SK-N-SH (cell line): Measurements from ENCODE around the gene MTHFD1L.

Experiments
- CTCF ChIP-seq: fragments of 200-600 bp; sonication (generic); IDR thresholded peaks from 2 replicates; pipeline ENCODE4 v1.6.1; 2017; ENCODE audit warnings: antibody characterized with exemption, mild to moderate bottlenecking, moderate library complexity
- EP300 ChIP-seq, 2 experiments: IDR thresholded peaks; 2 replicates each; pipeline versions ENCODE4 v1.4.0 to v1.6.1; 2012; ENCODE audit warnings: borderline replicate concordance in 1 of 2, low read depth in 1 of 2, low read length in 1 of 2

- TF ChIP-seq EP300 (IDR thresholded peaks at IDR 0.05; ENCODE audit: borderline replicate concordance in 1 of 2, low read depth in 1 of 2, low read length in 1 of 2) (no peak), CTCF (no peak)
These were observed 21.1 kb upstream of the MTHFD1L start for GRCh38 chr6:150844371-150844770.
